Frontal cortex (tissue), 4 donors: ENCODE results near the gene NSG2. TPM values are rescaled to one million over a fixed set of nuclear protein-coding genes. Genes with fewer than 3 reads are reported as not detected.
A peak's percentile ranks its signal among the peaks of the same experiment; 100 is the strongest.
"Not testable (repeated sequence)": the region's sequence is repeated elsewhere in the genome, so short reads cannot be mapped to it uniquely, and the experiment has no call there.

Experiments
- DNase-seq, 2 donors: peaks; one replicate each; pipeline ENCODE4 v3.0.0; 2012; ENCODE audit warnings: low spot score in 2 of 2
- FAIRE-seq: peaks from 2 replicates; lab custom pipeline; 2012; peaks lifted over from hg19 to GRCh38; lab: Jason Lieb, UNC
- total RNA-seq: library from RNA; depleted of rRNA; stranded (reverse); fragments of >200 nt; gene quantifications from one replicate; pipeline ENCODE4 v1.2.3, GENCODE V29; 2014
- donor health status: control.
- donor health status: control.
- donor health status: control.

NSG2 gene
- 942 TPM for total RNA-seq

- no peak for FAIRE-seq
- DNase-seq = peak; percentile 48 to 69
These were observed at the start of gene NSG2 for GRCh38 chr5:174045470-174046025. Gene NSG2 (plus strand): TSS chr5:174045706. CDS start chr5:174046756, 1,050 bp downstream.

- FAIRE-seq = no peak
- no peak for DNase-seq
These were observed 48.2 kb upstream of the NSG2 start for GRCh38 chr5:173997331-173997730.

- no peak for FAIRE-seq
- no peak for DNase-seq
These were observed 47.0 kb upstream of the NSG2 start for GRCh38 chr5:173998531-173998930.

- no peak for DNase-seq
These were observed 45.4 kb upstream of the NSG2 start for GRCh38 chr5:174000076-174000475.

DNA sequence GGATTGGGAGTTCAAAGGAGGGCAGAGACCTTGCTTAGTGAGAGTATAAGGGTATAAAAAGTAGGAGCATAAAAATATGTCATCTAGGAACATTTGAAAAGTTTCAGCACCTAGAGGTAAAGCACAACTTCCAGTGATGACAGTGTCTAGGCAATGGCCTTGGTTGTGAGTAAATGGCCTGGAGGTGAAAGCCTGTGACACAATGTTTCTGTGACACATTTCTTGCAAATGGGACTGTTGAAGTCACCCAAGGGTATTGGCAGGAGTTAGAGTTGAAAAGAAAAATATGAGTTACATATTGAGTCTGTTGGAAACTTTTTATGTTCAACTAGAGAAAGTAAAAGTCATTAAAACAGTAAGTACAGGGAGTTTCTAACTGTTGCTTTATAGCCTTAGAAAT, 41.7 kb upstream of the NSG2 start:
- FAIRE-seq (no peak), DNase-seq (no peak)

More at GRCh38 chr5:174000076-174000475, 45.4 kb upstream of the NSG2 start:
- no peak for FAIRE-seq

GRCh38 chr5:174008922-174009321, 36.6 kb upstream of the NSG2 start:
- no peak for DNase-seq
- FAIRE-seq = no peak

GRCh38 chr5:174010365-174010764, 35.1 kb upstream of the NSG2 start:
- DNase-seq (no peak), FAIRE-seq (no peak)

DNA sequence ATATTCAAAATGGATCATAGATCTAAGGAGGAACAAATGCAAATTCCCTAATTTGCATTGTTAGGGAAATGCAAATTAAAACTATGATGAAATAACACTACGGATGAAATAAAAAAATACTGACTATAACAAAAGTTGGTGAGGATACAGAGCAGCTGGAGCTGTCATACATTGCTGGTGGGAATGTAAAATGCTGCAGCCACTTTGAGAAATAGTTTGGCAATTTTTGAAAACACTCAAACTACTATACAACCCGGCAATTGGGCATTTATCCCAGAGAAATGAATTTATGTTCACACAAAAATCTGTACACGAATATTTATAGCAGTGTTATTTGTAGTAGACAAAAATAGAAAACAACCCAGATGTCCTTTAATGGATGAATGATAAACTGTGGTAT, 34.1 kb upstream of the NSG2 start:
- no peak for DNase-seq
- FAIRE-seq = no peak

GRCh38 chr5:174020069-174020927, 25.2 kb upstream of the NSG2 start:
- not testable (repeated sequence) for FAIRE-seq, DNase-seq

DNA sequence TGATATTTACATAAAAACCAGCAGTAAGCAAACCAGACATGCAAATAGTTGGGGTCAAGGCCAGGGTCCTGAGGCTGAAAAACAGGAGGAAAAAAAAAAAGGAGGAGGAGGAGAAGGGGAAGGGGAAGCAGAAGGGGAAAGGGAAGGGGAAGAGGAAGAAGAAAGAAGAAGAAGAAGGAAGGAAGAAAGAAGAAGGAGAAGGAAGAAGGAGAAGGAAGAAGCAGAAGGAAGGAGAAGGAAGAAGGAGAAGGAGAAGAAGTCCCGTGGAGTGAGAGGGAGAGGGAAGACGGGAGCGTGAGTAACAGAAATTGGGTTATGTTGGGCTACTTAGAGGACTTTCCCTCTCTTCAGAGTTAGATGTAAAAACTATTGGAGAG, 24.6 kb upstream of the NSG2 start:
- DNase-seq (no peak), FAIRE-seq (no peak)

DNA sequence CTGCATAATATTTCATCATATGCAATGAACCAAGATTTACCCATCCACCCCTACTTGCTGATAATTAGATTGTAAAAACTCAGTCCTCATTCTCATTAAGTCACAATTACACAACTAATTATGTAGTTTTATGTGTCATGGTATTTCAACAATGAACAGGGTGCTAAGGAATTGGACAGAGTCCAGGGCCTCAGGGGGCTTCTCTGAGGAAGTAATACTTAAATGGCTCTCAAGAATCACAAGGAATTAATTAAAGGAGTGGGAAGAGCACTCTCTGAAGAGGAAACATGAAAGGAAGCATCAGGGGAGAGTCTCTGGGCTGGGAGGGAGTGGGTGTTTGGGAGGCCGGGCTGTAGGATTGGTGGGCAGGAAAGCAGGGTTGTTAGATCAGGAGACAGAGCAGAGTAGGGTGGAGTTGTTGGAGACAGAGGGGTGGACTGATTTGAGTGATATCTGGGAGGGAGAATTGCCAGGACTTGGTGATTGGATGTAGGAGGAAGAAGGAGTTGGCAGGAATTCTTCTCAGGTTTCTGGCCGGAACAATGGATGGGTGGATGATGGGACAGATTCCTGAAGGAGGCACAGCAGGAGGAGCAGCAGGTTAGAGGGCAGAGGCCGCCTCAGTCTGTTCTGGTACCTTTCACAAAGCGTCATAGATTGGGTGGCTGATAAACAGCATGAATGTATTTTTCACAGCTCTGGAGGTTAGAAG, 23.0 kb upstream of the NSG2 start:
- FAIRE-seq (no peak), DNase-seq (no peak)

DNA sequence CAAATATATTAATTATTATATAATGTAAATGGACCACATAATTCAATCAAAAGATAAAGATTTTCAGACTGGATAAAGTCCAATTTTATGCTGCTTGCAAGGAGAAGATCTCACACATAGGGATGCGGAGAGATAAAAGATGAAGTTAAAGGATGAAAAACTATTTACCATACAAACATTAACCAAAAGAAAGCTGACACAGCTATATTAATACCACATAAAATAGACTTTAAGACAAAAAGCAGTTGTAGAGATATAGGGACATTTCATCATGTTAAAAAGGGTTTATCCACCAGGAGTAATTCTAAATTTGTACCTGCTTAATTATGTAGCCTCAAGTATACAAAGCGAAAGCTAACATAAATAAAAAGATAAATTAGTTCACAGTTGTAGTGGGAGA, 15.2 kb upstream of the NSG2 start:
- FAIRE-seq = no peak
- DNase-seq = no peak

DNA sequence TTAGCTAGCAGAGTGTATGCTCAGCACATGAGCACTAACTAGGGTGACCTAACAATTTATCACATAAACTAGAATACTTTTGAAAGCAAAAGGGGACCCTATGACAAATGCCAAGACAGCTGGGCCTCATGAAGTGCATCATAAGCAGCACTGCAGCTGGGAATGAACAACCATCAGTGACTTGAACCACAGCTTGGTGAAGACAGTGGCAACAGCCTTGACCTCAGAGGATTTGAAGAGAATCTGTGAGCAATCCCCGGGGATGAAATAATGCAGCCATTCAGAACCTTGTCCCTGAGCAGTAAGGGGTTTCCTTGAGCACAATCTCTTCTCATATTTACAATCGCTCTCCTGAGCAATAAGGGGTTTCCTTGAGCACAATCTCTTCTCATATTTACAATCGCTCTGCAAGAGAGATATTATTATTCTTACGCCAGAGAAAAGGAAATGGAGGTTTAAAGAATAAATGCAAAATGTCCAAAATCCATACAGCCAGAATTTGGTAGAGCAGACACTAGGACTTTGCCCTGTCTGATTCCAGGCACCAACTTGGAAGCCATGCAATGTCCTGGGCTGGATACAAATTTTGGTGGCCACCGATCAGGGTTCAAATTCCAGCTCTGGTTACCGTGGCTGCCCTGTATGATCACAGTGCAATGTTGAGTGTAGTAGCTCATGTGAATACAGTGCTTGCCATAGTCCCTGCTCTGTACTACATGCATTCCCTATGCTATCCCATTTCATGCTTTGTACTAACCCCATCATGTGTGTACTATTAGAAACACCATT, 846 bp upstream of the NSG2 start:
- DNase-seq = no peak
- no peak for FAIRE-seq

DNA sequence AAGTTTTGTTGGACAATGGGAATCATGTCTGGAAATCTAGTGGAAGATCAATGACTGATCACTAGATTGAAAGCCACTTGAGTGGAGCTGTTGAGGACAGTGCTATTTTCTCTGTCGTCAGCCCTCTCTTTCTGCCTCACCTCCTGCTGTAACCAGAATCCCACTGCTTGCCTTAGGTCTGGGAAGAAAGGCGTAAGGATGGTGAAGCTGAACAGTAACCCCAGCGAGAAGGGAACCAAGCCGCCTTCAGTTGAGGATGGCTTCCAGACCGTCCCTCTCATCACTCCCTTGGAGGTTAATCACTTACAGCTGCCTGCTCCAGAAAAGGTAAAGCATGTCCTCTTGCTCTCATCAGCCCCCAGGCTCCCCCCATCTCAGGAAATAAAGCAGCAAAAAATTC, 1.1 kb downstream of the NSG2 start:
- FAIRE-seq (no peak), DNase-seq (no peak)

DNA sequence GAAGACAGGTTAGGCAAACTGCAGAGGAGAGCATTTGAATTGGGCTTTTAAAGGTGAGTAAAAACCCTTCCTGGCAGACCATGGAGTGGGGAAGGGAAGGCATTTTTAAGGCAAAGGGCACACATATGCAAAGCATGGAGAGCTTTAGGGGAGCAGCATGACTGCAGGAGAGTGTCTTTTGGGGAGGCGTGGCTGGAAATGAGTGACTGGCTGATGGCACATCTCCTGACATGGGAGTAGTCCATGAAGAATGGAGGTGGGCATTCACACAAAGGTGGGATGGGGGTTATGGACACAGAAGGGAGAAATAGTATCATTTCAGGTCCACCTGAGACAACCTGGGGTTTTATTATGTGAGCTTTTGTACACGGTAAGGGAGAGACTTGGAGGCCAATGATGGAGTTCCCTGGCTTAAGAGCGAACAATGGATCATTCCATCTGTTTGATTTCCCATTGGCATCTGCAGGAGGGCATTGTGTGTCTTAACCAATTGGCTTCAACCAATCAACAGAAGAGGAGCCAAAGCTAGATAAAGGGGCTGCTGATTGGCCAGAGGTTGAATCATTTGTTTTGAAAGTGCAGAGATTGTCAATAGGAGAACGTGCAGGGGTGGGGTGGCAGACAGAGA, 2.1 kb downstream of the NSG2 start:
- no peak for DNase-seq
- FAIRE-seq = no peak

- no peak for FAIRE-seq
- no peak for DNase-seq
These were observed 7.1 kb downstream of the NSG2 start for GRCh38 chr5:174052636-174053035.

- FAIRE-seq = no peak
- no peak for DNase-seq
These were observed 8.4 kb downstream of the NSG2 start for GRCh38 chr5:174053905-174054304.

DNA sequence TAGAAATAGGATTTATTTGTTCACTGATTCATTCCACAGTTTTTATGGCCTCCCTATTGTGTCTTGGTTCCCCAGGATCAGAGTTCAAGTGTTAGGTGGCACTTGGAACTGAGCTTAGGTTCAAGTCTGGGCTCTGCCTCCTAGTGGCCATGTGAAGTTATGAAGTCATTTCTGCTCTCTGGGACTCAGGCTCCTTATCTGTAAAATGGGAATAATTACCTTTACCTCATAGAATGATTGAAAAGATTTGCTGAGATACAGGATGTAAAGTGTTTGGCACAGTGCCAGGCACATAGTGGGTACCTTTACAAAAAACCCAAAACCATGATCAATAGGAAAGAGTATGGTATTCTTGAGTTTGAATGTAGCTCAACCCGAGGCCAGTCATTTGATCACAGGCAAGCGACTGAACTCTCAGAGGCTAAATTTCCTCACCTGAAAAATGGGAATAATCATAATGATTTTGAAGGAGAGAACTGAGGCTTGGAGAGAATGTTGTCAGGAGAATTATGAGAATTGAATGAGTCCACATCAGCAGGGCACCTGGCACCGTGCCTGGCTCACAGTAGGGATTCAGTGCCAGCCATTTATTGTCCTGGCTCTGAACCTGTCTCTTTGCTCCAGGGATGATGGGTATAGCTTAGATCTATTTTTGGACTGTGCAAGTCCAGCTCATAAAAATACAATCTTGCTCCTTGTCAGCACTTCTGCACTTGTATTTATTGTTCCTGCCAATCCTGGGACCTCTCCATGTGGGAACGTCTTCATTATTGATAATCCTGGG, 10.8 kb downstream of the NSG2 start:
- no peak for FAIRE-seq
- no peak for DNase-seq

DNA sequence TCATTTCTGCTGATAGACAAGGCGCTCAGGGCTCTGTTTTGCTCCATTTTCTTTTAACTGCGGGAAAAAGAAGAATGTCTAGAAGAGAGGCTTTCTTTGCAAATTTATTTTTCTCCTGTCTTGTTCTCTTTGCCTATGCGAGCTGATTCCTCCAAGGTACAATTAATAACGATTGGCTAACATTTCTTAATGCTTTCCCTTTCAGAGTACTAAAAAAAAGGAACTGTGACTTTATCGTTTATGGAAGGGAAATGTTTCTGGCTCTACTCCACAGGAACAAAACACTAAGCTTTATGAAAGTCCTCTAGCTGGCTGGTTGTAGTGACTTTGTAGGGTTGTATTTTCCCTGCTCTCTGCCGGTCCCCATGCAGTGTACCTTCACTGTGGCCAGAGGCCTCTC, 11.7 kb downstream of the NSG2 start:
- FAIRE-seq = no peak
- DNase-seq = no peak
